CD4-positive, alpha-beta T cell treated with Interferon alpha-2 for 1 hour (primary cell): Measurements from ENCODE around the gene RFX2.

ENCODE experiments used
- DNase-seq, 2 donors: peaks; one replicate each; pipeline ENCODE4 v3.0.0-alpha.2; 2020 to 2022

The RFX2 gene

GRCh38 chr19:6058518-6059201, 51.6 kb downstream of the RFX2 start:
- DNase-seq = no peak

- DNase-seq = no peak
Measured at GRCh38 chr19:6057651-6058517, 52.4 kb downstream of the RFX2 start.

GRCh38 chr19:6056801-6057650, 53.3 kb downstream of the RFX2 start:
- DNase-seq = peak; percentile 44 to 77

- DNase-seq = no peak
Measured at GRCh38 chr19:6056282-6056741, 54.0 kb downstream of the RFX2 start.

GRCh38 chr19:6055013-6055795, 55.1 kb downstream of the RFX2 start:
- DNase-seq = no peak

GRCh38 chr19:6048793-6049405, 61.4 kb downstream of the RFX2 start:
- DNase-seq = peak; percentile 76 to 83

GRCh38 chr19:6048348-6048747, 62.0 kb downstream of the RFX2 start:
- DNase-seq = no peak

GRCh38 chr19:6047741-6048251, 62.5 kb downstream of the RFX2 start:
- DNase-seq = no peak

- DNase-seq = no peak
Measured at GRCh38 chr19:6047256-6047655, 63.0 kb downstream of the RFX2 start.

- no peak for DNase-seq
Measured at GRCh38 chr19:6045108-6045507, 65.2 kb downstream of the RFX2 start.

- no peak for DNase-seq
Measured at GRCh38 chr19:6044056-6044805, 66.1 kb downstream of the RFX2 start.

- no peak for DNase-seq
Measured at GRCh38 chr19:6042776-6043726, 67.2 kb downstream of the RFX2 start.

- no peak for DNase-seq
Measured at GRCh38 chr19:6041991-6042481, 68.3 kb downstream of the RFX2 start.

- DNase-seq = no peak
Measured at GRCh38 chr19:6041071-6041470, 69.2 kb downstream of the RFX2 start.

- DNase-seq = no peak
Measured at GRCh38 chr19:6039566-6040225, 70.6 kb downstream of the RFX2 start.

- no peak for DNase-seq
Measured at GRCh38 chr19:6038634-6039405, 71.5 kb downstream of the RFX2 start.

- DNase-seq = no peak
Measured at GRCh38 chr19:6035026-6035425, 75.3 kb downstream of the RFX2 start.

GRCh38 chr19:6034512-6034911, 75.8 kb downstream of the RFX2 start:
- no peak for DNase-seq
